CD4-positive, alpha-beta T cell treated with Interleukin-21 for 1 hour (primary cell): ENCODE data around the gene PRKAR1B.

ENCODE experiments used
- DNase-seq: peaks from one replicate; pipeline ENCODE4 v3.0.0-alpha.2; 2020

The PRKAR1B gene

DNA sequence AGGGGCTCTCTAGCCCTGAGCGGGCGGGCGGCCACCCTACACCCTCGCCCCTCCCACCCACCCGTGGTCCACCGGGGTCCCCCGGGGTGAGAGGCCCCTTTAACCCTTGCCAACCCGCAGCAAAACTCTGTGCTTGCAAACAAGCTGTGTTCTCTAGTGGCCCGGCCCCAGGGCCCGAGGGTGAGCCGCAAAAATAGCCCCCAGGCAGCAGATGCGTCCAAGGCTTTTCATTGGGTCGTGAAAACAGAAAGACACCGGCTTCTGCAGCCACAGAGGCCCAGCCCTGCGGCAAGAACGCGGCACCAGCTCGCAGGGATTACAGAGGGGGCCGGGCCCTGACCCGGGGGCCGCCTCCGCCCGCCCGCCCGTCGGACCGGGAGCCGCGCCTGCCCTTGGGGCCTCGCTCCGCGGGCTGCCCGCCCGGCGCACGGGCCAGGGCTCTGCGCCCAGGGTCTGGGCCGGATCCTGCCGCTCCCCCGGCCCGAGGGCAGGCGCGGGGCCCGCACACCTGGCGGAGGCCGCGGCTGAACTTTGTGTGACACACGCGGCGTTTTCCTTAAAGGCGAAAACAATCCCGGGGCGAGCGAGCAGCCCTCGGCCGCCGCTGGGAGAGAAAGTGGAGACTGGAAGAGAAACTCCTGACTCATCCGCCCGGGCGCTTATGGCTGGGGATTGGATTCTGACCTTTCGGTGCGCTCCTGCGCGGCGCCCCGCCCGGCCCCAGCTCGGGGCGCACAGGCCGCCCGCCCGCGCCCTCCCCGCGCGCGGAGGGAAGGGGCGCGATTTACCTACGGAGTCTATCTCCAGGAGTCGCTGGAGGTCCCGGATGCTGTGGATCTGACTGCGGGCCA is 210.2 kb downstream of the PRKAR1B start:
- DNase-seq = no peak

DNA sequence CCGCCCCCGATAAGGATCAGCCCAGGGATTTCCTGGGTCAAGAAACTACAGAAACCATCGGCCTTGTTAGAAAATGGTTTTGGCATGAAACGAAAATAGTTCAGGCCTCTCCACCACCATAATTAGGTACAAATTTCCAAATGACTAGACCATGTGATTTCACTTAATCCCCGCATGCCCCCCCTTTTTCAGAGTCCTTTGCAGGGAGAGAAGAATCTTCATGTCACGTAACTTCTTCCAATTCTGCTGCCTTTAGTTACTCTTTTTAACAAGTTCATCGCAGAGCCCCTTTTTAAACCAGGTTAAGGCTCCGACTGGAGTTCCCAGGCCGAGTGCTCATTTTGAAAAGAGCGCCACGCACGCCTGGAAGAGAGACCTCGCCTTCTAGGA is 210.9 kb downstream of the PRKAR1B start:
- DNase-seq = no peak

DNA sequence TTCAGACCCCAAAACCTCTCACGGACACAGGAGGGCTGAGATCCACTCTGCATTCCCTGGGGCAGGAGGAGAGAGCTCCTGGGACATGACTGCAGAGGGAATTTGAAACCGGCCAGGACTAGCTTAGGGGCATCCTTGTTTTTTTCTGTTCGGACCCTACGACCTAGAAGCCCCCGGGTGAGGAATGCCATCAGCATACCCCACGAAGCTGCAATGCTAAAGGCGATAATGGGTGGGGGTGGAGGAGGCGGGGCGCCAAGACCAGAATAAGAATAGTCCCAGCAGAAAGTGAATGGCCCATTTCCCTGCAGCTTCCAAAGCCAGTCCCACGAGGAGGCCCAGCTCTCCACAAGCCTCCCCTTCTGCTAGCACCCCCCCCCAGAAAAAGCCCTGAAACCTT is 211.5 kb downstream of the PRKAR1B start:
- DNase-seq = no peak

DNA sequence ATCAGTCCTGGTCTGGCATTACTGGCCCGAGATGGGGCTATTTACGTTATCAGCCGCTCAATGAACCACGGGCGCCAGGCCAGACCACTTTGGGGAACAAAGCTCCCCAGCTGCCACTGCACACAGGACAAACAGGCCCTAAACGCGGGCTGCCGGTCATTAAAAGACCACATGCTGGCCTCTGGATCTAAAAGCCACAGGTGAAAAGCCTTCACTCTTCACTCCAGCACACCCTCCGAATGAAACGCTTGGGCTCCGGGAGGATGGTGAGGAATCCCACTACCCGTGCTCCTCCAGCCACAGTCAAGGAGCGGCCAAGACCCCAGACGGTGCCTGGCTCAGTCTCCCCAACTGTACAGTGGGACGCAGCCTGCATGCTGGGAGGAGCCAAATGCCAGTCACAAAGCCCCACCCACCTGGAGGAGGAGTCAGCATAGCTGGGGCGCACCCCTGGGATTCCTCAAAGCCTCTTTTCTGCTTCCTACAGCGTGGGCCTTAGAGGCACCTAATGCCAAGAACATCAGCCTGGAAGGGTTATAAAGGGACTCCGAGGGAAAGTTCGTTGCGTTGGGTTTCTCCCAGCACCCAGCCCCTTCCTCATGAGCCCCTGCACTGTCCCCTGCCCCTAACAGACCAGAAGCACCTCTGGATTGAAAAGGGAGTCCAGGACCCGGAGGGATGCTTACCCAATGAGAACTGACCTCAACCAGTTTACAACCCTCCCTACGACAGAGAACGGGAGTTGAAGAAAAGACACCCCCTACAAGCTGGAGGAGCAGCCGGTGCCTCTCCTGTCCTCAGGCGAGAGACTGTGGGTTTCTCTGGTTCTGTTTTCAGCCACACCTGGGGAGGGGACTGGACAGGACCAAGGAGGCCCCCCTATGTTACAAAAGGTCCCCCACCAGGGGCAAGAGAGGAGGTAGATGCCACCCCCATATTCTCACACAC is 212.2 kb downstream of the PRKAR1B start:
- DNase-seq = no peak

DNA sequence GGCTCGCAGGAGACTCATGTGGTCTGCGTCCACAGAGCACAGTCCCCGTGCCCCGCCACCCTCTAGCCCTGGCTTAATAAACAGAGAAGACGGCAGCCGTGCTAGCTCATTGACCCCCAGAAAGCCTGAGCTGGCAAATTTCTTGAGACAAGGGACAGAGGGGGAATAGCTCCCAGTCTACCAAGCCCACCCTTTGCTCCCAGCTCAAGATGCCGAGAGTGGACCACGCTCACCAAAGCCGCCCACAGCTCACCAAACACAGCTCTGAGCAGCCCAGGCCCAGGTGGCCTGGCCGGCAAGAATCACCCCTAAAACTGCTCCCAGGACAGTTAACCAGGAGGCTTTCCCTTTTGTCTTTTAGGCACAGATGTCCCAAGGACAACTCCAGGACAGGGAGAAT is 212.8 kb downstream of the PRKAR1B start:
- DNase-seq = no peak

DNA sequence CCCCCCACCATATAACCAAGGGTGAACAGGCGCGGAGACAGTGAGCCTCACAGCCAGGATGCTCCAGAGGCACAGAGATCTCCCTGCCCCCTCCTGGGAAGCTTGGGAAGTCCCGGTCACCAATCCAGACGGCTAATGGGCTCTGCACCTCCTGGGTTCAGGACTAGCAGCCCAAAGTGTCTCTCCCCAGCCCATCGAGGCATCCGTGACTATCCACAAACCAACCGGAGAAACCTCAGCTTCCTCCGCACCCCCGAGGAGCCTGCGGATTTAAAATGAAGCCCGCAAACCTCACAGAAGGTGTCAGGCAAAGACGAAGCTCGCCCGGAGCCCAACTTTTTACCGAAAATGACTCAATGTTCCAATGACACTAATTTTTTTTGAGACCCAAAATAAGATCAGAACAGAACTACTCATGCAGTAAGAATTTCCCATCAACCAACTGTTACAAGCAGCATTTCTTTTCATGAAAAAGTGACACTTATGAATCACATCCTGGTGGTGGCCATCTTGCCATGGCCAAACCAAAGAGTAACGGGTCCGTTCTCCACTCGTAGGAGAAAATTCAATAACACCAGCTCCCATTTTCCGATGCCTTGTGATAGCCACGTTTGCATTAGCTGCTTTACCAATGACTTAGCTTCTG is 213.4 kb downstream of the PRKAR1B start:
- no peak for DNase-seq

DNA sequence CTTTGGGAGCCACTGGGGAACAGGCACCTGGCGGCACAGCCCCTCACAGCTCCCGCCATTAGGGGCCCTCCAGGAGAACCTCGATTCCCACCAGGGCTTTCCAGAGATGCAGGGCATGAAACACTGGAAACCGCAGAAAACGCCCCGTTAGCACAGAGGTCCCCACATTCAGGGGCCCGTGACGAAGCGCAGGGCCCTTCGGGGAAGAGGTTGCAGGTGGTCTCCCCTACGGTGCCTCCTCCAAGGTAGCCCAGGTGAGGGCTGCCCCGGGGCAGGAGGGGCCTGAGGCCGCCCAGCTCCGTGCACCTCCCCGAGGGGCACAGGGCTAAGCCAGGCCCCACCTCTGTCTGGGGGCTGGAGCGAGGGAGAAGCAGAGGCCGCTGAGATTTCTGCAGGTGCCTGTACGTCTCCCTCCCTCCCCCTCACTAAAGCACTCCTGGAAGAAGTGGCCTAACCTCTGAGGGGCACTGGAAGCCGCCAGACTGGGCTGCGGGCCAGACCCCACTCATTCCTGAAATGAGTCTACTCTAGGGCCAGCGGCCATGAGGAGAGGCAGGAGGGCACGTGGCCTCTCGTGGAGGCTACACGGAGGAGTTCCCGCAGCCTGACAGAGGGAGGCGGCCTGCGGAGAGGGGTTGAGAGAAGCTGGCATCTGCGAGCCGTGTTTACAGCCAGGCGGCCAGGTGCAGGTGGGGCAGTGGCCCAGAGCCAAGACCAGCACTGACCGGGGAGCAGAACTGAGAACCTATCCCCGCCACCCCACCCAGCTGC is 214.4 kb downstream of the PRKAR1B start:
- no peak for DNase-seq

DNA sequence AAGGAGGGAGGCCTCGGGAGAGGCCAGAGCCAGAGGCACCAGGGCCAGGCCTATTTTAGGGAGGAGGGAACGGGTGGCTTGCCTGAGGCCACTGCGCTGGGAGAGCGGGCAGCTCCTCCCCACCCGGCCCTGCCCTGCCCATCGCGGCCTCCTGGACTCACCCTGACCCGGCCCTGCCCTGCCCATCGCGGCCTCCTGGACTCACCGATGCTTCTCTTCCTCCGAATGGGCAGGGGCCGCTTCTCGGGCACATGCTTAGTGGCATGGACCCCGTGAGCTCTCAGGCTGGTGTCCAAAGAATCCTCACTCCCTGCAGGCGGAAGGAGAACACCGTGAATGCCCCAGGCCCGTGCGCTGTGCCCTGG is 215.0 kb downstream of the PRKAR1B start:
- DNase-seq = no peak

DNA sequence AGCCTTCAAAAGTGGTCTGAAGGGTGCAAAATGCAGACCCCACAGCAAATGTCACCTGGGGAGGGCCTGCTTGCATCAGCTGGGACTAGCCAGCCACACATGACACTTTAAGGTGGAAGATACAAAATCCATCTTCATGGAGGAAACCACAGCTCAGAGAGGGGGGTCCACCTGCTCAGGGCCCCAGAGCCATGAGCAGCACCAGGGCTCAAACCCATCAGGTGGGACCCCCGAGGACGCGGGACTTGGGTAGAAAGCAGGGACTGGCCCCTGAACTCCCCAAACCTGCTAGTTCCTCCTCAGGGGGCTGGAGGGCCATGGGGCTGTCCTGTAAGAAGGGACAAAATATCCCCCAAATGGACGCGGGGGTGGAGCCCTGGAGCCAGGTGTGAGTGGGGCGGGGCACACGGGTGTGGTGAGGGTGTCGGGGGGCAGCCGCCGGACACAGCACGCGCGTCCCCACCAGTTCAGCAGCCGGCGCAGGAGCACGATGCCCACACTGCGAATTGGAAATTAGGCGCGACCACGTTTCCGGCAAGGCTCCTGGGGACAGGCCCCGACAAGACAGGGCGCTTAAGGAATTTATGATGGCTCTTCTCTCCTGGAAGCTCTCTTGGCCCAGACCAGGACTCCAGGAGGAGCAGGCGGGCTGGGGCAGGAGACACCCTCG is 215.5 kb downstream of the PRKAR1B start:
- DNase-seq = no peak

DNA sequence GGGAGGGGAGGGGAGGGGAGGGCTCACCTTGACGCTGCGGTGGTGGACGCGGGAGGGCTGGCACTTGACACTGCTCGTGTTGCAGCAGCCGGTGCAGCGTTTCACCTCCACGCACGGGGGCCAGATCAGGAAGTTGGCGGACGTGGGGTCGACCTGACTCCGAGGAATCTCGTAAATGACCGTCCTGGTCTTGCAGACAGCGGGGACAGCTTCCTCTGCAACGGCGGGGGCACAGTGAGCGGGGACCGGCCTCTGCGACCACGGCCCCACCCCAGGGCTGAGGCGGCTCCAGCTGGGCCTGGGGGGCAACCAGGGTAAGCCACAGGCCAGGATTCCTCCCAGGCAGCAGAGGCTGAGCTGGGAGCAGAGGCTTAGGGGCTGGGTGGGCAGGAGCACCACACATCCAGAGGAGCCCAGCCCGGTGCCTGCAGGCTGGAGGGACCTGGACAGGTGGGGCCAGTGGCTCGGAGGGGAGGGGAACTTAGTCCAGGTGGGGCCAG is 216.2 kb downstream of the PRKAR1B start:
- DNase-seq = no peak

DNA sequence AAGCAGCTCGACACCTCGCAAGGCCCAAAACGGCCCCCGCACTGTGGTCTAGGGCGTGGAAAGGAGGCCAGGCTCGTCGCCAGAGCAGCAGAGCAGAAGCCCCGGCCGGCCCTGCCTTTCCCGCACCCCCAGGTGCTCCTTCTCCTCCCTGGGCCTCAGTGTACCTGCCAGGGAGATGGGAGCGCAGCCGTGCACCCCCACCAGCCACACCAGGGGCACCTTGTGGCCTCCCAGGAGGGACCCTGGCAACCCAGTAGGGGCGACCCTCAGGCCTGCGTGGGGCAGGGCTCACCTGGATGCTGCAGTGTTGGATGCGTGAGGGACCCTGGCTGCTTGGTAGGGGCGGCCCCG is 217.0 kb downstream of the PRKAR1B start:
- DNase-seq = no peak

DNA sequence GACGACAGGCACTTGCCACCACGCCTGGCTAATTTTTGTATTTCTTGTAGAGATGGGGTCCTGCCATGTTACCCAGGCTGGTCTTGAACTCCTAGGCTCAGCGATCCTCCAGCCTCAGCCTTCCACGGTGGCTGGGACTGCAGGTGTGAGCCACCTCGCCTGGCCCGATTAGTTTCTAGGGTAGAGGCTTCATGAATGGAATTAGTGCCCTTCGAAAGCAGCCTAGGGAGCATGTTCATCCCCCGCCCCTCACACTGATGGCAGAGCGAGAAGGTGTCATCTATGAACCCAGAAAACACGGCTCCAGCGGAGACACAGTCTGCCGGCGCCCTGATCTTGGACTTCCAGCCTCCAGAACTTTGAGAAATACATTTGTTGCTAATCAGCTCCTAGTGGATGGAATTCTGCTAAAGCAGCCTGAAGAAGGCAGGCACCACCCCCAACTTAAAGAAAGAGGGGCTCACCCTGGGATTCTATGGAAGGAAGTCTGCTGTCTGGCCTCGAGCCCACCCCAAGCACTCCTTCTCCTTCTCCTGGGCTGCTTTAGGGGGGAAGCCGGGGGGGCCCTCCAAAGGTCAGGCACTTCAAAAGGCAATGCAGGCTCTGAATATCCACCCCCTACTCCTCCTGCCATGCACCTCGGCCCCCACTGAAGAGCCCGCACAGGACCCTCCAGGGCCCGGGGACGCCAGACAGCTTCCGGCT is 217.5 kb downstream of the PRKAR1B start:
- DNase-seq = no peak

DNA sequence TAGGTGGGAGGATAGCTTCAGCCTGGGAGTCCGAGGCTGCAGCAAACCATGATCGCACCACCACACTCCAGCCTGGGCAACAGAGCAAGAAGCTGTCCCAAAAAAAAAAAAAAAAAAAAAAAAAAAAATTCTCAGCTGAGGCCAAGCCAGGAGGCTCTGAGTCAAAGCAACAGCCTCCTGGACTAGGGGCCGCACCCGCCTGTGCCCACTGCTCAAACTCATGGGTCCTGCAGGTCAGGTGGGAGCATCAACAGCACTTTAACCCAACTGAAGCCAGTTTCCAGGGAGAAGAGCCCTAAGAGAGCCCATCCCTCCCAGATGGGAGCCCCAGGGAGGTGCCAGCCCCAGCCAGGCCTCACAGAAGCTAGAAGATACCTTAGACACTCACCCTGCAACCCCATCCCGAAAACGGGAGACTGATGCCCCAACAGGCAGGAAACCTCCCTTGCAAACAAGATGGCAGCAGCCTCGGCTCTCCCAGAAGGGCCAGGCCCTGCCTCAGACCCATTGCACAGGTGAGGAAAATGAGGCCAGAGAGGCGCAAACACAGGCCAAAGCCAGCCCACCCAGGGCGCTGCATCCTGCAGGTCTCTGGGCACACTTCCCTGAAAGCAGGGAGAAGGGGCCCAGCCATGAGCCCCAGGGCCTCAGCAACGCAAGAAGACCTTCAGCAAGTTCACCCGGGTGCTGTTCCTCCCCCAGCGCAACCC is 218.5 kb downstream of the PRKAR1B start:
- DNase-seq = no peak

DNA sequence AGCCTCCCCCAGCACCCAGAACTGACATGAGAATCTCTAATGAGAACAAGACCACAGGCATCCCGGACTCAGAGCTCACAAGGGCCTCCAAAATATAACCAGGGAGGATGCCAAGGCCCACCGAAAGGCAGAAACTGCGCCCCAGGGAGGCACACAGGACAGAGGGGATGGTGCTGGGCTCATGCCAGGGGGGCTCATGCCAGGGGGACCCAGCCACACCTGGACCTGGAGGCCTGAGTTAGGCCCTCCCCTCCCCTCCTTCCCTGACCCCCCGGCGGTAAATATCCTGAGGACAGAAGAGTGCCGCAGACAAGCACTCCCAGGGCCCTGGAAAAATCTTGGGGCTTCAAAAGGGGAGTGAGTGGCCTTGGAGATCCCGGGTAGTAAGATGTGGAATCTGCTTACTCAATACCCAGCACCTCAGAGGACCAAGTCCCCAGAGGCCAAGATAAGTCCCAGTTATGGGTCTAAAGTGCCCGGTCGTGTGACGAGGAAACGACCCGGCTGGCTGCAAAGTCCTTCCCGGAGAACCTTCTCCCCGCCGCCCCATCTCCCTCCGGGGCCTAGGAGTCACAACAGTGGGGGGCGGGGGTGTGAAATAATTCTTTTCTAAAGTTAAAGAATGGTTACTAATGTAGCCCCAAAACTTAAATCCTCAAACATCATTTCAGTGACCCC is 219.3 kb downstream of the PRKAR1B start:
- DNase-seq = no peak

DNA sequence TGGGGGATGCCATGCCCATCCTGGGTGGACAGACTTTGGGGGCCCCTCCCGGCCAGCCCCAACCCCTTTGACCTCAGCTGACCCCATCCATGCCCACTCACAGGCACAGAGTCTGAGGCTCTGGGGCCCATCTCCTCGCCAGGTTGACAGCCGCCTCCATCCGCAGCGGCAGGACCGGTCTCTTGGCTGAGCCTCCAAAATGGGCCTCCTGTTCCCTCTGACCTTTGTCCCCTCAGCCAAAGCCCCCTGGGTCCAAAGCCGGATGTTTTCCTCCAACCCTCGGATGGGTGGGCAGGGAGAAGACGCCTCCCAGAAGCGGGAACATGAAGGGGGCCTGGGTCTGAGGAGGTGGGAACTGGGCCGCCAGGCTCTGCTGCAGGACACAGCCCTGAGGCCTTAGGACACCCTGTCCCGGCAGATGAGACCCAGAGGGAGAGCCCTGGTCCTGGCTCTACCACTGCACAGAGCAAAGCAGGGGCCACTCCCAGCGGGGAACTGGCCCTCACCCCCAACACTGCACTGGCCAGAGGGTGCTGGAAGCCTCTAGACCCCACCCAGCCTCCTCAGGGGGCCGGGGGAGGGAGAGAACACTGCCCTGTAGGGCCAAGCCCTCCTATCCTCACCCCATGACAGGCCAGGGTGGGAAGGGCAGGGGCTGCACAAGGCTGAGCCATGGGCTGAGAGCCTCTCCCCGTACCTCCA is 220.0 kb downstream of the PRKAR1B start:
- no peak for DNase-seq

DNA sequence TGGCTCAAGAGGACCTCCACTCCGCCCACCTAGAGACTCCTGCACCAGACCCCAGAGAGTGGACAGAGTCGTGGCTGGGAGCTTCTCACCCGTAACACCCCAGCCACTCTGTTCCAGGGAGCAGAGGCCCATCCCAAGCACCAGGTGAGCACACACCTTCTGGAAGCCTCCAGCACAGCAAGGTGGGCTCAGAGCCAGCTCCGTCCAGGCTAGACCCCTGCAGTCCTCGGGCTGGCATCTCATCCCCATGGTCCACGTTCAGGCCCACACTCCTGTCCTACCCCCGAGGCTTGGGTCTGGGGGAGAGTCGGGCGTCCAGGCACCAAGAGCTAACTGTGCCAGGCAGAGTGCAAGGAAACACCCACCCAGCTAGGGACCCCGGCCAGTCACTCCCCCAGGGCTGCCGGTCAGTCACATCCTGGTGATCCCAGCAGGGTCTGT is 220.7 kb downstream of the PRKAR1B start:
- DNase-seq = no peak

DNA sequence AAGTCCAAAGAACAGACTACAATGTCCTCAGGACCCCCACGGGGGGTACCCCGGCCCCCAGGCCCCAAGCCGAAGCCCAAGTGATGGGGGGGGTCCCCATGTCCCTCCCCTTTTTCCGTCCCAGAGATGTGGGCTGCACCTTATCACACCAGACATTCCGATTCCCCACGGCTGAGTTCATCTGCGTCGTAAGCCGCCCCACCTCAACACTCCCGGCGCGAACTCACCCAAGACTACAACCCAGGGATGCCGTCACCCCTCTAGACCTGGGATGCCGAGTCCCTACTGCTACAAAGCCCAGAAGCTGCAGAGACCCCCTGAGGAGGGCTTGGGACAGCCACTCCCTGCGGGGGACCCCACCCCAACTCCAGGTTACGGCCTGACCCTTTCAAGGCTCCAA is 221.9 kb downstream of the PRKAR1B start:
- no peak for DNase-seq

DNA sequence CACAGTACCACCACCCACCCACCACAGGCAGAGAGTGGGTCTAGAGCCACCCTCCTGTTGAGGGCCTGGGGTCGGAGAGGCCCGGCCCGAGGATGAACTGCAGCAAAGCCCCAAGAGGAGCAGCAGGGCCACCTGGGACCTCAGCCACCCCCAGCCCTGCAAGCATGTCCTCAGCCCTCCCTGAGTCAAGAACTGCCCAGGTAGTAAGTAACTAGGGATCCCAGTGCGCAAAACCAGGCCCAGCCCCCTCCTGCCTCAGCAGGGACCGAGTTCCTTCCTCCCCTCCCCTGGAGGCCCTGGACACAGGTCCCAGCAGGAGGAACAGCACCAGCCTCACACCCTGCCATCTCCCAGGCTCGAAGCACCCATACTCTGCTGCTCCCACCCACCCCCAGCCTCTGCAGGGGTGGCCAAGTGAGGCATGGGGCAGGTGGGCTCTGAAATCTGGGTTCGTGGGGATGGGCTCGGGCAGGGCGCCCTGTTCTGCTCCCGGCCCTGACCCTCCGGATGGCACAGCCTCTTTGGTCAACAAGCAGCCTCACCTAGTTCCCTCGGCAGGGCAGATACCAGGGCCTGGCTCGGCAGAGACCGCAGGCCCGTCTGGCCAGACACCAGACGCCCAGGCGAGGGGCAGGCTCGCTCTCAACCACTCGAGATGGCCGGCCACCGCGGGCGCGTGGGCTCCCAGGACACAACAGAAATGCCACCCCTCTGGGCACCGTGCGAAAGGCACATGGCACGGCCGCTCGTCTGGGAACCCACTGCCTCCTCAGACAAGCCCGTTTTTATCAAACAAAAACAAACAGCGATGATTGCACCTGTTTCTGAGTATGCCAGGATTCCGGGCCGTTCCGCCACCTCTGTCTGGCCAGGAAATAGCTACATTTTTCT is 222.6 kb downstream of the PRKAR1B start:
- no peak for DNase-seq
